ENCODE data around the gene RAPGEF2.

- TF ChIP-seq POLR2A (IDR thresholded peaks at IDR 0.05) (no peak), CTCF (IDR thresholded peaks at IDR 0.05) (no peak)
Measured at GRCh38 chr4:159290321-159291030, 187.6 kb downstream of the RAPGEF2 start.

Data from thyroid gland (tissue), 4 donors.